Naive thymus-derived CD4-positive, alpha-beta T cell (primary cell): ENCODE results near the gene CRADD. TPM values are rescaled to one million over a fixed set of nuclear protein-coding genes. Genes with fewer than 3 reads are reported as not detected.
"Not testable (repeated sequence)": the region's sequence is repeated elsewhere in the genome, so short reads cannot be mapped to it uniquely, and the experiment has no call there.

Experiments
- ATAC-seq: fragments of 150-1000 bp; cut with Tn5 transposase; 2 replicates; pipeline ENCODE4 v1.10.0; 2021; ENCODE audit warnings: mild to moderate bottlenecking, moderate library complexity
- CTCF ChIA-PET: fragments of 350-600 bp; sonication (Branson Sonifier 250); formaldehyde crosslinking; loops from one replicate; lab custom pipeline; 2021; ENCODE audit warnings: antibody characterized with exemption; lab: Charles Lee
- POLR2A ChIA-PET: fragments of 350-600 bp; sonication (Branson Sonifier 250); formaldehyde crosslinking; loops from one replicate; lab custom pipeline; 2021; ENCODE audit warnings: antibody characterized with exemption, inconsistent platforms; lab: Charles Lee
- DNase-seq, 9 donors: peaks; one replicate each; pipeline versions ENCODE4 v3.0.0 to v3.0.0-alpha.2; 2020 to 2022; ENCODE audit warnings: mixed read lengths in 1 of 9
- H3K27ac ChIP-seq: one replicate; pipeline ENCODE4 v1.7.0; 2013; ENCODE audit warnings: mild to moderate bottlenecking, low read depth, low read length, moderate library complexity
- H3K27me3 ChIP-seq, 2 donors: one replicate each; pipeline ENCODE4 v1.7.0; 2013; ENCODE audit warnings: low read length in 2 of 2, mild to moderate bottlenecking in 2 of 2, moderate library complexity in 2 of 2; ENCODE audit not compliant: control insufficient read depth in 2 of 2, insufficient read depth in 2 of 2
- H3K36me3 ChIP-seq, 3 experiments: 1 replicate in 2 of 3; 2 replicates in 1 of 3; pipeline ENCODE4 v1.7.0; 2013; ENCODE audit warnings: low read length in 3 of 3, mild to moderate bottlenecking in 3 of 3, moderate library complexity in 1 of 3; ENCODE audit not compliant: insufficient read depth in 3 of 3, control insufficient read depth in 2 of 3
- H3K4me1 ChIP-seq, 2 donors: one replicate each; pipeline ENCODE4 v1.7.0; 2013; ENCODE audit warnings: low read length in 2 of 2, mild to moderate bottlenecking in 2 of 2, moderate library complexity in 1 of 2; ENCODE audit not compliant: control insufficient read depth in 2 of 2, insufficient read depth in 2 of 2
- H3K4me3 ChIP-seq: 2 replicates; pipeline ENCODE4 v1.7.0; 2013; ENCODE audit warnings: mild to moderate bottlenecking, low read length
- H3K9me3 ChIP-seq, 3 experiments: 1 replicate in 2 of 3; 2 replicates in 1 of 3; pipeline ENCODE4 v1.7.0; 2013; ENCODE audit warnings: low read length in 3 of 3; ENCODE audit not compliant: control insufficient read depth in 2 of 3
- H3K27ac Mint-ChIP-seq, 9 donors: one replicate each; pipeline ENCODE4 v1.8.0; 2020 to 2022; ENCODE audit warnings: mixed read lengths in 9 of 9, mild to moderate bottlenecking in 8 of 9, moderate library complexity in 5 of 9, inconsistent platforms in 2 of 9
- H3K27me3 Mint-ChIP-seq, 5 donors: one replicate each; pipeline ENCODE4 v1.8.0; 2021 to 2022; ENCODE audit warnings: mixed read lengths in 5 of 5, mild to moderate bottlenecking in 1 of 5
- H3K36me3 Mint-ChIP-seq, 5 donors: one replicate each; pipeline ENCODE4 v1.8.0; 2020 to 2022; ENCODE audit warnings: mixed read lengths in 5 of 5, mild to moderate bottlenecking in 3 of 5, inconsistent platforms in 1 of 5
- H3K4me1 Mint-ChIP-seq, 7 donors: one replicate each; pipeline ENCODE4 v1.8.0; 2020 to 2022; ENCODE audit warnings: mixed read lengths in 7 of 7, mild to moderate bottlenecking in 3 of 7, inconsistent platforms in 1 of 7
- H3K4me3 Mint-ChIP-seq, 10 donors: one replicate each; pipeline ENCODE4 v1.8.0; 2020 to 2022; ENCODE audit warnings: mild to moderate bottlenecking in 10 of 10, mixed read lengths in 10 of 10, moderate library complexity in 6 of 10, inconsistent platforms in 2 of 10
- H3K9me3 Mint-ChIP-seq, 11 donors: one replicate each; pipeline ENCODE4 v1.8.0; 2020 to 2022; ENCODE audit warnings: mixed read lengths in 11 of 11, mild to moderate bottlenecking in 4 of 11, inconsistent platforms in 1 of 11, moderate library complexity in 1 of 11
- intact Hi-C, 2 donors: fragments of 100-400 bp; cut with micrococcal nuclease; formaldehyde crosslinking; loops; one replicate each; pipeline ENCODE4 v1.15.1; 2023
- polyA plus RNA-seq, 2 donors: library from polyadenylated mRNA; unstranded; fragments of 300-500 nt; fragmentation: Illumina TruSeq; gene quantifications; one replicate each; pipeline ENCODE4 v1.2.3, GENCODE V29; 2021
- total RNA-seq, 6 experiments: library from RNA in 5 of 6; stranded (reverse) in 5 of 6; gene quantifications; 1 replicate in 5 of 6; 2 replicates in 1 of 6; pipeline ENCODE4 v1.2.3 and lab custom pipeline; 2021 to 2026

The CRADD gene
- total and polyA plus RNA-seq, 7 experiments from 2014 or later = 11.4 to 17.1 (median 13.8) TPM

DNA sequence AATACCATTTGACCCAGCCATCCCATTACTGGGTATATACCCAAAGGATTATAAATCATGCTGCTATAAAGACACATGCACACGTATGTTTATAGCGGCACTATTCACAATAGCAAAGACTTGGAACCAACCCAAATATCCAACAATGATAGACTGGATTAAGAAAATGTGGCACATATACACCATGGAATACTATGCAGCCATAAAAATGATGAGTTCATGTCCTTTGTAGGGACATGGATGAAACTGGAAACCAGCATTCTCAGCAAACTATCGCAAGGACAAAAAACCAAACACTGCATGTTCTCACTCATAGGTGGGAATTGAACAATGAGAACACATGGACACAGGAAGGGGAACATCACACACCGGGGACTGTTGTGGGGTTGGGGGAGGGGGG lies 104.8 kb downstream of the CRADD start:
- H3K4me1 Mint-ChIP-seq = peaks cover 17 to 62% (median 46%) of the 10 kb centered on the region in 7 donors
- intact Hi-C loops = loop anchor here in 1 of 2 donors (5.0 kb wide), 1 partner anchor 320 kb away; no protein-coding TSS in a partner anchor
- CTCF ChIA-PET = not testable (repeated sequence)

DNA sequence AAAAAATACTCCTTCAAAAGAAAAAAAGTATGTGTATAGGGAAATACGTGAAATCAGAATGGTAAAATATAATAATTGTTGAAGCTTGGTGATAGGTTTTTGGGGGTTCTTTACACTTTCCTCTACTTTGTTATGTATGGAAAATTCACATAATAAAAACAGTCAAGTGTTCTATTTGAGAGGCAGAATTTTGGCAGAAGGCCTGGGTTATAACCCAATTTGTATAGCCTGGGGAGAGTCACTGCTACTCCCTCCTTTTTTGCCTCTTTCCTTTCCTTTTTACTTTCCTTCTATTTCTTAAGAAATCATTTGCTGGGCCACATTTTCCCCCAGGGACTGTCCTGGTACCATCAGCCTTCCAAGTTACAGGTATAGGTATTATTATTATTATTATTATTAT lies 105.7 kb downstream of the CRADD start:
- POLR2A ChIA-PET = no interaction called here
- Histone ChIP-seq H3K36me3 (no peaks in the 10 kb centered on the region), H3K4me1 (peaks cover 9 to 19% of the 10 kb centered on the region in 2 donors), H3K9me3 (no peaks in the 10 kb centered on the region), H3K27me3 (no peaks in the 10 kb centered on the region), H3K4me3 (no peak overlapping the region), H3K27ac (no peak overlapping the region)
- ATAC-seq (no peak), DNase-seq (no peak)
- Mint-ChIP-seq H3K4me1 (peaks cover 15 to 59% (median 46%) of the 10 kb centered on the region in 7 donors), H3K4me3 (no peak overlapping the region), H3K9me3 (peaks cover 0 to 6% (median 0%) of the 10 kb centered on the region in 11 donors), H3K27ac (peak overlapping the region in 1 of 9 donors; percentile 38), H3K27me3 (no peaks in the 10 kb centered on the region), H3K36me3 (peaks cover 0 to 17% (median 6%) of the 10 kb centered on the region in 5 donors)
- intact Hi-C loops = loop anchor here in 1 of 2 donors (5.0 kb wide), 1 partner anchor 319 kb away; no protein-coding TSS in a partner anchor
- CTCF ChIA-PET = interaction anchor here (0.6 kb wide), 1 partner anchor 23 kb away, joined by 3 read pairs; no protein-coding TSS in a partner anchor

More for the DNA sequence above, 104.8 kb downstream of the CRADD start:
- POLR2A ChIA-PET, H3K27me3 Mint-ChIP-seq, H3K27me3 ChIP-seq, H3K36me3 ChIP-seq, H3K4me3 Mint-ChIP-seq, DNase-seq, H3K9me3 Mint-ChIP-seq, H3K27ac Mint-ChIP-seq, ATAC-seq, H3K27ac ChIP-seq, H3K9me3 ChIP-seq, H3K4me3 ChIP-seq: not testable (repeated sequence)
- H3K4me1 ChIP-seq = peaks cover 9 to 19% of the 10 kb centered on the region in 2 donors
- H3K36me3 Mint-ChIP-seq = peaks cover 0 to 11% (median 4%) of the 10 kb centered on the region in 5 donors

DNA sequence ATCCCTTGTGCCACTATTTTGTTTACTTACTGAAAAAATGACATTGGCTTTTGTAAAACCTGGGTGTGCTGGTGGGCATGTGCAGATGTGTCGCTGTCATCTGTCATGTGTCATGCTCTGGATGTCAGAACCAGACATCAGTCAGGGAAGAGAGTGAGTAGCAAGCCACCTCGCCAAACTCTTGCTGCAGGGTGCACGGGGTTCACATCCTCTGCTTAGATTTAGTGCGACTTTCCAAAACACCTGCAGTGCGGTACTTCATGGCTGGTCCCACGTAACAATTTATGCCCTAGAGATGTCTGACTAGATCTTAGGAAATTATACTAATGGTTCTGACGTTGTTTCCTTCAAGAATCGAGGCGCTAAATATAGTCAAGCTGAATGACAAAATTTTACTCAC lies 106.7 kb downstream of the CRADD start:
- Mint-ChIP-seq H3K9me3 (peaks cover 0 to 9% (median 0%) of the 10 kb centered on the region in 11 donors), H3K27me3 (no peaks in the 10 kb centered on the region), H3K36me3 (peaks cover 0 to 23% (median 9%) of the 10 kb centered on the region in 5 donors), H3K27ac (peak overlapping the region; percentile 48 to 93 (median 81)), H3K4me1 (peaks cover 20 to 63% (median 48%) of the 10 kb centered on the region in 7 donors), H3K4me3 (peak overlapping the region; percentile 5 to 87 (median 67))
- intact Hi-C loops = loop anchor here (1.0 to 5.0 kb wide), 3 partner anchors 97 to 318 kb away; no protein-coding TSS in a partner anchor
- ChIA-PET CTCF (interaction anchor here (1.0 kb wide), 1 partner anchor 292 kb away, joined by 5 read pairs; no protein-coding TSS in a partner anchor), POLR2A (interaction anchor here (1.0 to 2.0 kb wide), 2 partner anchors 9 to 856 kb away, joined by 5 read pairs; no protein-coding TSS in a partner anchor)
- ATAC-seq (peak; percentile 66), DNase-seq (peak in 8 of 9 donors; percentile 38 to 80 (median 57))
- no peak overlapping the region for H3K4me3 ChIP-seq
- H3K36me3 ChIP-seq = no peaks in the 10 kb centered on the region
- peaks cover 9 to 22% of the 10 kb centered on the region in 2 donors for H3K4me1 ChIP-seq
- no peaks in the 10 kb centered on the region for H3K9me3 ChIP-seq
- peak overlapping the region; percentile 54 for H3K27ac ChIP-seq
- no peaks in the 10 kb centered on the region for H3K27me3 ChIP-seq

DNA sequence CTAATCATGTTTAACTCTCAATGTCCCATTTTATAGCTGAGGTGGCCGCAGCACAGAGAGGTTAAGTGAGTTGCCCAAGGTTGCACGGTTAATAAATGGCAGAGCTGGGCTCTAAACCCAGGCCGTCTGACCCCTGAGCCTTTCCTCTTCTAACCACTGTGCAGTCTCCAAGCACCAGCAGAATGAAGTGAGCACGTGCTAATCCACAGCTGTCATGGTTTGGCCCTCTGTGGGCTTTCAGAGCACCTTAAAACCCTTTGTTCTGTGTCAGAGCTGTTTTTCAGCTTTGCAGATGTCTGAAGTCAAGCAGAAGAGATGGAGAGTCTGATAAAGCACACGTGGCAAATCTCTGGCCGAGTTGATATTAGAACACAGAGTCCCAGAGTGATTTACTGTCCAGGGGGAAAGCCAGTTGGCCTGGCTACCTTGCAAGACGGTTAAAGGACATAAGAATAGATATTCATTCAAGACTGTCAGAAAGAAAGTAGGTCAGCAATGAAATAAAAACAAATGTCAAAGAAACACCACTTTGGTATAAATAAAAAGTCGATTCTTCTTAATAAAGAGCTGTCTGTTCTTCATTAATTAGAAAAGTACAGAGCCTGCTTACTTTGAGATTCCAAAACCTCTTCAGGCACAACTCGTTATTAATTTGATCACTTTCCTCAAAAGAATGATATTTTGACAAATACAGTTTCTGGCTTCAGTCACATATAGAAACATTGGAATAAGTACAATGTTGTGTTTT lies 107.3 kb downstream of the CRADD start:
- H3K36me3 Mint-ChIP-seq = peaks cover 0 to 23% (median 9%) of the 10 kb centered on the region in 5 donors
- intact Hi-C loops = loop anchor here (1.0 to 5.0 kb wide), 5 partner anchors 63 to 675 kb away; partner anchors contain the start of gene CEP83 (in 1 of the 2)
- Histone ChIP-seq H3K4me1 (peaks cover 9 to 26% of the 10 kb centered on the region in 2 donors), H3K9me3 (no peaks in the 10 kb centered on the region), H3K27ac (peak overlapping the region; percentile 54), H3K27me3 (no peaks in the 10 kb centered on the region), H3K4me3 (no peak overlapping the region), H3K36me3 (no peaks in the 10 kb centered on the region)
- CTCF ChIA-PET = interaction anchor here (1.0 to 1.5 kb wide), 2 partner anchors 291 to 316 kb away, joined by 3 to 5 read pairs; no protein-coding TSS in a partner anchor
- ATAC-seq (peak; percentile 55), DNase-seq (peak in 8 of 9 donors; percentile 14 to 45 (median 32))
- POLR2A ChIA-PET = interaction anchor here (1.0 to 2.0 kb wide), 2 partner anchors 10 to 856 kb away, joined by 5 read pairs; no protein-coding TSS in a partner anchor
- no peaks in the 10 kb centered on the region for H3K27me3 Mint-ChIP-seq
- peaks cover 0 to 9% (median 0%) of the 10 kb centered on the region in 11 donors for H3K9me3 Mint-ChIP-seq
- H3K27ac Mint-ChIP-seq = peak overlapping the region; percentile 48 to 93 (median 81)
- peak overlapping the region; percentile 12 to 87 (median 64) for H3K4me3 Mint-ChIP-seq
- H3K4me1 Mint-ChIP-seq = peaks cover 24 to 68% (median 55%) of the 10 kb centered on the region in 7 donors

DNA sequence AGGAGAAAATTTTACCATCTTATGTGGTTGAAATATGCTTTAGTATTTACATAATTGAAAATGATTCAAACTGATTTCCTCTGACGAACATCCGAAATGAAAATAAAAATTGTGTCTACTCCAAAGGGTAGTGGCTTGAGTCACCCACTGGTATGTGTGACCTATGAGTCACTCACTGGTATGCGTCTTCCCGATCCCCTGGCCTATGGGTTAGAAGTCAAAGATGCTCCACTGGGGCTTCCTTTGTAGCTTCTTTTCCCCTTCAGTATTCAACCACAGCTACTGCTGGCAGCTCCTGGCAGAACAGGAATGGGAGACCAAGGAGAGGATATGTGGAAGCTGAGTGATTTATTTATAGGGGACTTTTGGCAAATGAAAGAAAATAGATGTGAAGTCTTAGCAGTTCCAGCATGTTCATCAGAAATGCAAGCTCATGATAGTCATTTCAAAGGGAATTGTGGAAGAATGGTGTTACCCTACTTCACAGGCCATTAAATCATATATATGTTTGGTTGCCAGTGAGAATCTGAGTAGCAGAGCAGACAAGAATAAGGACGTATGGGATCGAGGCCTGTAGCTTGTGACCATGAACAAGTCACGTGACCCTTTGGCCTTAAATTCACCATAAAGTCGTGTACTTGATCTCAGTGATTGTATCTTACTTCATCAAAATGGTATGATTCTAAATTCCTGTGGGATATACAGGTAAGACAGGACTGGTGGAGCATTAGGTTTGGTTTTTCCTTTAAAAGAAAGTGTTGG lies 108.3 kb downstream of the CRADD start:
- H3K4me3 ChIP-seq = no peak overlapping the region
- Mint-ChIP-seq H3K4me1 (peaks cover 26 to 64% (median 61%) of the 10 kb centered on the region in 7 donors), H3K36me3 (peaks cover 0 to 23% (median 9%) of the 10 kb centered on the region in 5 donors), H3K27ac (peak overlapping the region in 7 of 9 donors; percentile 35 to 81 (median 58)), H3K9me3 (peaks cover 0 to 9% (median 0%) of the 10 kb centered on the region in 11 donors), H3K27me3 (no peaks in the 10 kb centered on the region), H3K4me3 (peak overlapping the region in 4 of 10 donors; percentile 2 to 87 (median 36))
- no peaks in the 10 kb centered on the region for H3K9me3 ChIP-seq
- POLR2A ChIA-PET = no interaction called here
- CTCF ChIA-PET = interaction anchor here (1.5 kb wide), 1 partner anchor 315 kb away, joined by 3 read pairs; no protein-coding TSS in a partner anchor
- H3K4me1 ChIP-seq = peaks cover 9 to 26% of the 10 kb centered on the region in 2 donors
- ATAC-seq (peak; percentile 77), DNase-seq (peak in 2 of 9 donors; percentile 29 to 48)
- no peaks in the 10 kb centered on the region for H3K36me3 ChIP-seq
- intact Hi-C loops = loop anchor here (1.0 to 2.0 kb wide), 3 partner anchors 62 to 674 kb away; partner anchors contain the start of gene CEP83 (in 1 of the 2)
- H3K27me3 ChIP-seq = no peaks in the 10 kb centered on the region
- no peak overlapping the region for H3K27ac ChIP-seq
